Heart right ventricle (tissue), 16 donors: Measurements from ENCODE around the gene CMBL. TPM values are rescaled to one million over a fixed set of nuclear protein-coding genes. Genes with fewer than 3 reads are reported as not detected.

ENCODE experiments used
- ATAC-seq, 8 donors: fragments of 200-7000 bp; cut with Tn5 transposase; one replicate each; pipeline ENCODE4 v1.9.1; 2020; ENCODE audit warnings: mild to moderate bottlenecking in 8 of 8, moderate library complexity in 8 of 8, moderate number of reproducible peaks in 1 of 8
- DNase-seq, 2 donors: peaks; one replicate each; pipeline ENCODE4 v3.0.0-alpha.2; 2020
- H3K27ac ChIP-seq, 10 donors: fragments of 200-600 bp; sonication (generic) in 2 of 10; one replicate each; pipeline versions ENCODE4 v1.5.0 to v1.8.0; 2020 to 2022; ENCODE audit warnings: mild to moderate bottlenecking in 3 of 10
- H3K27me3 ChIP-seq, 7 donors: fragments of 200-600 bp; one replicate each; pipeline ENCODE4 v1.8.0; 2021 to 2022; ENCODE audit warnings: mild to moderate bottlenecking in 2 of 7
- H3K36me3 ChIP-seq, 9 donors: fragments of 200-600 bp; sonication (generic) in 1 of 9; one replicate each; pipeline versions ENCODE4 v1.5.0 to v1.8.0; 2020 to 2022; ENCODE audit warnings: mild to moderate bottlenecking in 2 of 9
- H3K4me1 ChIP-seq, 9 donors: fragments of 200-600 bp; sonication (generic) in 1 of 9; one replicate each; pipeline versions ENCODE4 v1.5.0 to v1.8.0; 2020 to 2022; ENCODE audit warnings: mild to moderate bottlenecking in 4 of 9
- H3K4me3 ChIP-seq, 10 donors: fragments of 200-600 bp; sonication (generic) in 2 of 10; one replicate each; pipeline versions ENCODE4 v1.5.0 to v1.8.0; 2020 to 2022; ENCODE audit warnings: mild to moderate bottlenecking in 7 of 10, moderate library complexity in 2 of 10
- H3K9me3 ChIP-seq, 11 donors: fragments of 200-600 bp in 10 of 11; sonication (generic) in 2 of 11; one replicate each; pipeline versions ENCODE4 v1.5.0 to v1.8.0; 2013 to 2022; ENCODE audit warnings: mild to moderate bottlenecking in 2 of 11, control low read depth in 1 of 11, moderate library complexity in 1 of 11
- CTCF ChIP-seq, 9 donors: fragments of 200-600 bp; sonication (generic) in 2 of 9; IDR thresholded peaks; one replicate each; pipeline versions ENCODE4 v1.5.0 to v1.8.0; 2021 to 2022; ENCODE audit warnings: antibody characterized with exemption in 9 of 9, mild to moderate bottlenecking in 5 of 9, moderate library complexity in 1 of 9
- WGBS, 2 donors: extraction: QIAGEN DNeasy Blood & Tissue Kit; methylation state at CpG; one replicate each; pipeline ENCODE4 v1.1.7; 2013; ENCODE audit warnings: inconsistent platforms in 1 of 2; 5-methylcytosine and 5-hydroxymethylcytosine counted together
- intact Hi-C, 10 donors: fragments of 100-400 bp; cut with DNase I; formaldehyde crosslinking; loops; one replicate each; pipeline versions ENCODE4 v1.11.1 to v1.14.2; 2022
- polyA plus RNA-seq, 2 donors: library from polyadenylated mRNA; stranded (reverse); fragments of 200-250 nt; gene quantifications; one replicate each; pipeline ENCODE4 v1.2.3, GENCODE V29; 2013
- total RNA-seq, 10 donors: library from RNA; stranded (reverse); fragmentation: NEBNext Ultra II Directional in 3 of 10; extraction: Animal tissue kit (Norgen Biotek cat#: 25700) in 3 of 10; gene quantifications; one replicate each; pipeline versions ENCODE4 v1.2.1 to v1.2.4, GENCODE V29; 2021 to 2023
- donor health status: Arrhythmogenic right ventricular cardiomyopathy.
- donor health status: ischemic (EF 13 %, LVEDD 7.1; RV severe dilation, severe dysfunction).
- donor health status: healthy with polysubstance abuse.
- donor health status: DM: no; HTN: yes; CAD: no.
- donor health status: DM: no; HTN: no; CAD: no.
- donor health status: ischemic (EF 25% LVEDD 6.9; RV normal size, moderate dysfunction).
- donor health status: ischemic (EF 25% LVEDD 5.7; RV mildly dilated, moderate dysfunction).
- donor health status: healthy.
- donor health status: DM: yes; HTN: yes; CAD: no.
- donor health status: Ischemic cardiomyopathy.
- donor health status: ischemic (EF 35%, LVEDD 5.7; RV mildly dilated, moderate dysfunction).
- donor health status: nonischemic (EF 11% LVEDD 7.7; RV severe dilation, severe dysfunction).
- donor health status: DM: yes; HTN: yes; CAD: no.
- donor health status: PGD.
- donor health status: ischemic (EF 29% LVEDD 5.4; RV normal size, mild dysfunction).
- donor health status: nonischemic (EF 23%, LVEDD 6.1; RV moderate dilation, normal function).

Gene CMBL
- total and polyA plus RNA-seq, 12 donors, result 12.0 to 53.4 (median 40.7) TPM

- Histone ChIP-seq H3K36me3 (peaks cover 0 to 59% (median 28%) of the 10 kb centered on the region in 9 donors), H3K9me3 (no peaks in the 10 kb centered on the region), H3K27me3 (no peaks in the 10 kb centered on the region), H3K4me1 (peaks cover 4 to 39% (median 28%) of the 10 kb centered on the region in 9 donors), H3K4me3 (no peak overlapping the region), H3K27ac (no peak overlapping the region)
- no peak for ATAC-seq
- TF ChIP-seq CTCF (IDR thresholded peaks at IDR 0.05), result no peak
- DNase-seq, result no peak
- WGBS, 2 donors, result 93% methylated on average over 3 of the region's 3 CpGs
- intact Hi-C loops, result no loop called here
Measured at GRCh38 chr5:10253390-10253789, 54.3 kb downstream of the CMBL start.

GRCh38 chr5:10251405-10251804 lies 56.3 kb downstream of the CMBL start:
- Histone ChIP-seq H3K36me3 (peaks cover 0 to 39% (median 9%) of the 10 kb centered on the region in 9 donors), H3K4me3 (peak overlapping the region in 9 of 10 donors; percentile 57 to 100 (median 83)), H3K9me3 (no peaks in the 10 kb centered on the region), H3K27ac (peak overlapping the region in 1 of 10 donors; percentile 93), H3K4me1 (peaks cover 4 to 45% (median 30%) of the 10 kb centered on the region in 9 donors), H3K27me3 (no peaks in the 10 kb centered on the region)
- no peak for DNase-seq
- ATAC-seq, result no peak
- TF ChIP-seq CTCF (IDR thresholded peaks at IDR 0.05), result no peak
- 43 to 47% methylated on average over 7 of the region's 7 CpGs for WGBS, 2 donors
- intact Hi-C loops, result no loop called here

GRCh38 chr5:10250806-10251276 lies 56.9 kb downstream of the CMBL start:
- Histone ChIP-seq H3K9me3 (no peaks in the 10 kb centered on the region), H3K27ac (peak overlapping the region in 9 of 10 donors; percentile 88 to 98 (median 96)), H3K4me3 (peak overlapping the region; percentile 57 to 100 (median 87)), H3K27me3 (no peaks in the 10 kb centered on the region), H3K4me1 (peaks cover 4 to 45% (median 30%) of the 10 kb centered on the region in 9 donors), H3K36me3 (peaks cover 0 to 33% (median 3%) of the 10 kb centered on the region in 9 donors)
- DNase-seq, result no peak
- no peak for TF ChIP-seq CTCF (IDR thresholded peaks at IDR 0.05)
- 1% methylated on average over 21 of the region's 21 CpGs for WGBS, 2 donors
- ATAC-seq, result no peak
- intact Hi-C loops, result no loop called here

DNA sequence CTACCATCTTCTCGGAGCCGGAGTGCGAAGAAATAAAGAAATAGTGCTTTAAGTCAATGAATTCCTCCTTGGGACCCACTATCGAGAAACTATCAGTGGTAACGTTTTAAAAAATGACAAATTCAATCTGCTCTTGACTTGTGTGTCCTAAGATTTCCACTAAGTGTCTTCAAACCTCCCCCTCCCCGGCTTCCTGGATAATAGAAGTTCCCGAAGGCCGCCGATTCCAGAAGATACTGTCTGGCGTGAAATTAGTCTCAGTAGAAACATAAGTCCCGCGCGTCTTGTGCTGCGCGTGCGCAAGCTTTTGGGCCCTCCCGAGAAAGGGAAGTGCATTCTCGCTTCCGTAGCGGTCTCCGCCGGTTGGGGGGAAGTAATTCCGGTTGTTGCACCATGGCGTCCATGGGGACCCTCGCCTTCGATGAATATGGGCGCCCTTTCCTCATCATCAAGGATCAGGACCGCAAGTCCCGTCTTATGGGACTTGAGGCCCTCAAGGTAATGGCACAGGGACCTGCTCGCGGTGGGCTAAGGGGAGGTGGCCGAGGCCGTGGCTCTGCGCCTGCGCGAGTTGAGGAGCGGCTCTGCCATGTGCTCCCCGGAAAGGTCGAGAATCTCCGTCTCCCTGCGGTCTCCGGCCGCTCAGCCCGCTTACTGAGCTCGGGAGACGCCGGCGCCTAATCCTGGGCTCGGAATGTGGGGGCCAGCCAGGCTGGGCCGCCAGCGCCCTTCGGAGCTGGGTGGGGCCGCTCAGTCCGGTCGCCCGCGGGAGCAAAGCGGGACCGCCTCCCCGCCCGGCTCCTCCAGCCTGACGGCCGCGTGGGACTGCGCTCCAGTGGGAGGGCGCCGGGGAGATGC lies 57.5 kb downstream of the CMBL start, which contains the start of gene CCT5:
TSS of gene CCT5 (plus strand) at position 333 of the 858 bp plus-strand sequence. CDS start at position 394, 61 bp downstream.
- intact Hi-C loops, result no loop called here
- DNase-seq (peak; percentile 90 to 95), ATAC-seq (peak; percentile 88 to 97 (median 95))
- H3K9me3 ChIP-seq, result no peaks in the 10 kb centered on the region
- no peak for TF ChIP-seq CTCF (IDR thresholded peaks at IDR 0.05)
- H3K4me3 ChIP-seq, result peak within 1 kb of the TSS; percentile 57 to 100 (median 87)
- peaks cover 0 to 27% (median 0%) of the 10 kb centered on the region in 9 donors for H3K36me3 ChIP-seq
- H3K27me3 ChIP-seq, result no peaks in the 10 kb centered on the region
- H3K27ac ChIP-seq, result peak within 1 kb of the TSS; percentile 88 to 98 (median 96)
- 0% methylated on average over 65 to 67 of the region's 67 CpGs for WGBS, 2 donors
- peaks cover 4 to 45% (median 30%) of the 10 kb centered on the region in 9 donors for H3K4me1 ChIP-seq
